Measurements from ENCODE around the gene SERPINB6. TPM values are rescaled to one million over a fixed set of nuclear protein-coding genes. Genes with fewer than 3 reads are reported as not detected.

The SERPINB6 gene
- total RNA-seq, 1 donor from 2014 or later: 56.1 TPM

- peaks cover 8% of the 10 kb centered on the region for H3K36me3 Mint-ChIP-seq (ENCODE audit: low read depth)
- no peaks in the 10 kb centered on the region for H3K27me3 Mint-ChIP-seq
- POLR2A ChIA-PET: no interaction called here
- no peak for TF ChIP-seq CTCF (IDR thresholded peaks at IDR 0.05)
- H3K27ac Mint-ChIP-seq: no peak overlapping the region
- H3K4me3 Mint-ChIP-seq: no peak overlapping the region
- intact Hi-C loops (cut with micrococcal nuclease): loop anchor here (10.0 kb wide), 2 partner anchors 361 to 1031 kb away; a partner anchor contains a TSS
- CTCF ChIA-PET: no interaction called here
- H3K4me1 Mint-ChIP-seq: peaks cover 17% of the 10 kb centered on the region
- ATAC-seq (ENCODE audit: low read depth) (no peak), DNase-seq (no peak)
- no peaks in the 10 kb centered on the region for H3K9me3 Mint-ChIP-seq
Measured at GRCh38 chr6:2993755-2994317, 22.5 kb upstream of the SERPINB6 start.

- Mint-ChIP-seq H3K27ac (peak overlapping the region; percentile 30), H3K4me3 (no peak overlapping the region)
Measured at GRCh38 chr6:2992330-2992979, 21.1 kb upstream of the SERPINB6 start.

GRCh38 chr6:2990932-2991506 lies 19.7 kb upstream of the SERPINB6 start:
- H3K4me3 Mint-ChIP-seq: peak overlapping the region; percentile 93
- no peaks in the 10 kb centered on the region for H3K27me3 Mint-ChIP-seq
- peaks cover 13% of the 10 kb centered on the region for H3K36me3 Mint-ChIP-seq (ENCODE audit: low read depth)
- TF ChIP-seq CTCF (IDR thresholded peaks at IDR 0.05): no peak
- H3K27ac Mint-ChIP-seq: peak overlapping the region; percentile 99
- H3K4me1 Mint-ChIP-seq: peaks cover 21% of the 10 kb centered on the region
- ChIA-PET CTCF (interaction anchor here (0.9 to 4.8 kb wide), 12 partner anchors 9 to 269 kb away, joined by 3 to 62 read pairs (median 14); partner anchors contain the start of genes NQO2 and SERPINB1), POLR2A (interaction anchor here (0.9 to 3.9 kb wide), 20 partner anchors 8 to 258 kb away, joined by 3 to 77 read pairs (median 20); partner anchors contain the start of genes BPHL, NQO2, RIPK1 and SERPINB1)
- DNase-seq (no peak), ATAC-seq (ENCODE audit: low read depth) (no peak)
- intact Hi-C loops (cut with micrococcal nuclease): loop anchor here (10.0 kb wide), 2 partner anchors 364 to 1034 kb away; a partner anchor contains a TSS
- H3K9me3 Mint-ChIP-seq: no peaks in the 10 kb centered on the region

More at GRCh38 chr6:2992330-2992979, 21.1 kb upstream of the SERPINB6 start:
- CTCF ChIA-PET: interaction anchor here (1.1 kb wide), 1 partner anchor 146 kb away, joined by 3 read pairs; no protein-coding TSS in a partner anchor
- Mint-ChIP-seq H3K4me1 (peaks cover 22% of the 10 kb centered on the region), H3K9me3 (no peaks in the 10 kb centered on the region), H3K27me3 (no peaks in the 10 kb centered on the region), H3K36me3 (ENCODE audit: low read depth) (peaks cover 13% of the 10 kb centered on the region)
- TF ChIP-seq CTCF (IDR thresholded peaks at IDR 0.05): no peak
- intact Hi-C loops (cut with micrococcal nuclease): loop anchor here (10.0 kb wide), 2 partner anchors 362 to 1032 kb away; a partner anchor contains a TSS
- DNase-seq: no peak
- POLR2A ChIA-PET: interaction anchor here (1.1 kb wide), 1 partner anchor 71 kb away, joined by 3 read pairs; no protein-coding TSS in a partner anchor
- no peak for ATAC-seq (ENCODE audit: low read depth)

GRCh38 chr6:2990248-2990931 lies 19.0 kb upstream of the SERPINB6 start:
- intact Hi-C loops (cut with micrococcal nuclease): loop anchor here (10.0 kb wide), 2 partner anchors 364 to 1034 kb away; a partner anchor contains a TSS
- peaks cover 21% of the 10 kb centered on the region for H3K4me1 Mint-ChIP-seq
- peak overlapping the region; percentile 99 for H3K27ac Mint-ChIP-seq
- CTCF ChIA-PET: interaction anchor here (1.0 to 4.8 kb wide), 15 partner anchors 9 to 269 kb away, joined by 4 to 62 read pairs (median 10); partner anchors contain the start of genes NQO2, RIPK1 and SERPINB1
- DNase-seq (peak; percentile 27), ATAC-seq (ENCODE audit: low read depth) (no peak)
- H3K9me3 Mint-ChIP-seq: no peaks in the 10 kb centered on the region
- TF ChIP-seq CTCF (IDR thresholded peaks at IDR 0.05): no peak
- POLR2A ChIA-PET: interaction anchor here (0.5 to 3.9 kb wide), 41 partner anchors 9 to 1148 kb away, joined by 3 to 77 read pairs (median 11); partner anchors contain the start of genes BPHL, NQO2, RIPK1 and SERPINB1
- peaks cover 13% of the 10 kb centered on the region for H3K36me3 Mint-ChIP-seq (ENCODE audit: low read depth)
- H3K27me3 Mint-ChIP-seq: no peaks in the 10 kb centered on the region
- peak overlapping the region; percentile 93 for H3K4me3 Mint-ChIP-seq
